GM12875 (cell line): ENCODE data around the gene LDLRAD4.

Experiments used
- H3K4me3 ChIP-seq: one replicate; pipeline ENCODE4 v1.5.1; 2011; ENCODE audit warnings: low read depth, low read length, control low read depth
- CTCF ChIP-seq: IDR thresholded peaks from 2 replicates; pipeline ENCODE4 v1.5.1; 2011; ENCODE audit warnings: low read depth, mild to moderate bottlenecking, control low read depth, inconsistent platforms, low read length, moderate library complexity, borderline replicate concordance; ENCODE audit not compliant: insufficient read depth

Gene LDLRAD4

DNA sequence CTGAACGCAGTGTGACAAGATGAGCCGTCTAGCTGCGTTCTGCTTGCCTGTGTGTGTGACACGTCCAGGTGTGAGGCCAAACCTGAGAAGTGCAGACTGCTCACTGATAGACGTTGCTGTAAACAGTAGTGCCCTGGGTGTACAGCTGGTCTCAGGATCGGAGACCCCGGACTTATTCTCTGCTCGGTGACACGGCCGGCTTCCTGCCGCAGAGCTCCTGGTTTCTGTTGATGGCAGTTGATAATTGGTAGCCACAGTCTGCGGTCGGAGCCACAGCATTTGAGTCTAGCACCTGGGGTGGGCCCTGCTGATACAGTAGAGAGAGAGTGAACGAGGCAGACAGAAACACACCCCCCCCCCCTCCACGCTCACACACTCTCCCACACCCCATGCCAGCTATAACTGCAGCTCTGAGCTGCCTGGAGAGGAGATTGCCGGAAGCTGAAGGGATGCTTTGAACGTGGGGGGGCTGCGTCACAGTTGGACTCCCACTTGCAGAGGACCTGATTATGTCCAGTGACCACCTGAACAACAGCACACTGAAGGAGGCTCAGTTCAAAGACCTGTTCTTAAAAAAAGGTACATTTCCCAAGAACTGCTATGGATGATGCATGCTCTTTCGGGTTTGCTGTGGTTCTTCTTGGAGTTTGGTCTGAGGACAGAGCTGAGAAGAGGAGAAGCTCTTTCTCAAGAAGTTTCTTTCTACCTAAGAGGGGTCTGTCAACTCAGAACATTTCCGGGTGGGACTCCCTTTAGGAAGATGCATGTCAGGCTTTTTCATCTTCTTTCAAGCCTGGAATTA is 393.8 kb downstream of the LDLRAD4 start:
- TF ChIP-seq CTCF: no peak
- H3K4me3 ChIP-seq: peak overlapping the region; percentile 33

GRCh38 chr18:13613099-13613498 is 394.5 kb downstream of the LDLRAD4 start:
- no peak overlapping the region for H3K4me3 ChIP-seq
- TF ChIP-seq CTCF: no peak

DNA sequence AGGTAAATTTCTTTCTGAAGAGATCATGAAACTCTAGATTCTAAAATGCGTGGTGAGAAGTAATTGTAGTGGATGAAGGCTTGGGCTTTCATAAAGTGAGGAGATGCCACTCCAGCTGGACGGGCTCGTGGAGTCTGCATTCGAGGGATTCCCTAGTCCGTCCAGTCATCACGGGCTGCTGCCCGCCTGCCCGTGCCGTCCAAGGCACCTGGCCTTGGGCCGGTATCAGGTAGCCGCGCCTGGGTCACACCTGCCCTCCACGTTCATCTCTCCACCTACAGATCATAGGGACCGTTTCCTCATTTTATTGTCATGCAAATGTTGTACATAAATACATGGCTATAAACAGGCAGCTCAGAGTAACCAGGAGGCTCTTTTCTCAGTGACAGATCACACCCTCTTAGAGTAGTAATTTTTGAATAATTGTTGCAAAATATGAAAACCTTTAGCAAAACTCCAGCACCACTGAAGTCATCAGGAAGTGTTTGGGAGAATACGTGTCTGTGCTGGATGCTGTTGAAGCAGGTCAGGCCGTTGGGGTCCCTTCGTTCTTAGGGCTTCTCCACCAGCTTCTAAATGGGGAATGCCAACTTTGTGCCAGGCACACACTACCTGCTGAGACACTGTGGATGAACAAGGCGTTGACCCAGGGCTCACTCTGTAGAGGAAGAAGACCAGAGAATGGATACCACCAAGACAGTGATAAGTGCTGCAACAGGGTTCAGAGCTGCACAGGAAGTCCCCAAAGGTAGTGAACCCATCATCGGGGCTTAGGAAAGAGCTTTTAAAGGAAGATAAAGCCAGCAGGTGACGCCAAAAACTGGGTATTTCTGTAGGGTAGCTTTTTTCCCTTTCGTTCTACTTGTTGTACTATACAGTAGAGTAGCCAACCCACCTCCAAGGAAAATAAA is 395.3 kb downstream of the LDLRAD4 start:
- no peak overlapping the region for H3K4me3 ChIP-seq
- TF ChIP-seq CTCF: no peak

- TF ChIP-seq CTCF: no peak
- no peak overlapping the region for H3K4me3 ChIP-seq
Measured at GRCh38 chr18:13614641-13615288, 396.2 kb downstream of the LDLRAD4 start.

- TF ChIP-seq CTCF: no peak
- H3K4me3 ChIP-seq: no peak overlapping the region
Measured at GRCh38 chr18:13615432-13615861, 396.9 kb downstream of the LDLRAD4 start.

- no peak overlapping the region for H3K4me3 ChIP-seq
- no peak for TF ChIP-seq CTCF
Measured at GRCh38 chr18:13616041-13616440, 397.5 kb downstream of the LDLRAD4 start.
